Activated T-helper 1 cell treated with anti-CD3 and anti-CD28 coated beads, Interleukin-12 subunit alpha, Interleukin-12 subunit beta, Interleukin-2, Interleukin-4 antibody, amounts not matched to agents 30 ng/mL and 10 ng/mL and 1 ng/mL, durations not matched to agents 14 hours and 24 hours and 36 hours (primary cell): ENCODE measurements around the gene LTBP1. TPM values are rescaled to one million over a fixed set of nuclear protein-coding genes. Genes with fewer than 3 reads are reported as not detected.

Experiments
- DNase-seq: peaks from one replicate; pipeline ENCODE4 v3.0.0; 2021; ENCODE audit warnings: low spot score
- H3K27ac Mint-ChIP-seq: one replicate; pipeline ENCODE4 v1.8.0; 2021; ENCODE audit warnings: mild to moderate bottlenecking, mixed read lengths
- H3K27me3 Mint-ChIP-seq: one replicate; pipeline ENCODE4 v1.8.0; 2022; ENCODE audit warnings: mild to moderate bottlenecking, moderate library complexity, mixed read lengths; ENCODE audit not compliant: insufficient read depth
- H3K36me3 Mint-ChIP-seq: one replicate; pipeline ENCODE4 v1.8.0; 2021; ENCODE audit warnings: low read depth, mixed read lengths
- H3K4me1 Mint-ChIP-seq: one replicate; pipeline ENCODE4 v1.8.0; 2021; ENCODE audit warnings: low read depth, mixed read lengths
- H3K4me3 Mint-ChIP-seq: one replicate; pipeline ENCODE4 v1.8.0; 2021; ENCODE audit warnings: mild to moderate bottlenecking, moderate library complexity, mixed read lengths
- H3K9me3 Mint-ChIP-seq: one replicate; pipeline ENCODE4 v1.8.0; 2021; ENCODE audit warnings: mixed read lengths
- intact Hi-C: fragments of 100-400 bp; cut with micrococcal nuclease; formaldehyde crosslinking; loops from one replicate; pipeline ENCODE4 v1.15.1; 2024
- total RNA-seq: library from RNA; stranded (reverse); gene quantifications from 2 replicates; pipeline ENCODE4 v1.2.3, GENCODE V29; 2022

The LTBP1 gene
- total RNA-seq, 1 donor from 2014 or later, result 0.26 TPM

GRCh38 chr2:32937602-32938448 is 8.9 kb upstream of the LTBP1 start:
- intact Hi-C loops, result no loop called here
- H3K4me3 Mint-ChIP-seq, result no peak overlapping the region
- DNase-seq, result no peak
- H3K27ac Mint-ChIP-seq, result no peak overlapping the region
- H3K36me3 Mint-ChIP-seq, result no peaks in the 10 kb centered on the region
- H3K9me3 Mint-ChIP-seq, result no peaks in the 10 kb centered on the region
- H3K27me3 Mint-ChIP-seq, result peaks cover 26% of the 10 kb centered on the region
- no peaks in the 10 kb centered on the region for H3K4me1 Mint-ChIP-seq

GRCh38 chr2:32938934-32939333 is 7.8 kb upstream of the LTBP1 start:
- no peaks in the 10 kb centered on the region for H3K9me3 Mint-ChIP-seq
- H3K27ac Mint-ChIP-seq, result no peak overlapping the region
- H3K4me1 Mint-ChIP-seq, result no peaks in the 10 kb centered on the region
- no peaks in the 10 kb centered on the region for H3K36me3 Mint-ChIP-seq
- no peak for DNase-seq
- peaks cover 26% of the 10 kb centered on the region for H3K27me3 Mint-ChIP-seq
- intact Hi-C loops, result no loop called here
- H3K4me3 Mint-ChIP-seq, result no peak overlapping the region

- intact Hi-C loops, result no loop called here
- Mint-ChIP-seq H3K27me3 (peaks cover 29% of the 10 kb centered on the region), H3K4me3 (no peak overlapping the region), H3K36me3 (no peaks in the 10 kb centered on the region), H3K9me3 (no peaks in the 10 kb centered on the region), H3K27ac (no peak overlapping the region), H3K4me1 (no peaks in the 10 kb centered on the region)
- DNase-seq, result no peak
These were observed 6.3 kb upstream of the LTBP1 start for GRCh38 chr2:32940316-32940997.

- no peak overlapping the region for H3K27ac Mint-ChIP-seq
- no peak for DNase-seq
- no peaks in the 10 kb centered on the region for H3K4me1 Mint-ChIP-seq
- H3K27me3 Mint-ChIP-seq, result peaks cover 28% of the 10 kb centered on the region
- no peaks in the 10 kb centered on the region for H3K9me3 Mint-ChIP-seq
- intact Hi-C loops, result no loop called here
- H3K4me3 Mint-ChIP-seq, result no peak overlapping the region
- H3K36me3 Mint-ChIP-seq, result no peaks in the 10 kb centered on the region
These were observed 4.6 kb upstream of the LTBP1 start for GRCh38 chr2:32941944-32942690.

- Mint-ChIP-seq H3K27ac (no peak overlapping the region), H3K4me3 (no peak overlapping the region), H3K4me1 (no peaks in the 10 kb centered on the region), H3K27me3 (peaks cover 24% of the 10 kb centered on the region), H3K36me3 (no peaks in the 10 kb centered on the region), H3K9me3 (no peaks in the 10 kb centered on the region)
- intact Hi-C loops, result no loop called here
- no peak for DNase-seq
These were observed 3.8 kb upstream of the LTBP1 start for GRCh38 chr2:32942793-32943485.

- no peak for DNase-seq
- no peak overlapping the region for H3K27ac Mint-ChIP-seq
- H3K4me3 Mint-ChIP-seq, result no peak overlapping the region
- H3K36me3 Mint-ChIP-seq, result no peaks in the 10 kb centered on the region
- peaks cover 33% of the 10 kb centered on the region for H3K27me3 Mint-ChIP-seq
- intact Hi-C loops, result loop anchor here (2.0 to 5.0 kb wide), 3 partner anchors 318 to 427 kb away; no protein-coding TSS in a partner anchor
- no peaks in the 10 kb centered on the region for H3K4me1 Mint-ChIP-seq
- H3K9me3 Mint-ChIP-seq, result no peaks in the 10 kb centered on the region
These were observed 1.5 kb upstream of the LTBP1 start for GRCh38 chr2:32945286-32945685.

- Mint-ChIP-seq H3K27me3 (peaks cover 30% of the 10 kb centered on the region), H3K9me3 (no peaks in the 10 kb centered on the region), H3K36me3 (no peaks in the 10 kb centered on the region), H3K4me3 (no peak overlapping the region), H3K4me1 (peaks cover 3% of the 10 kb centered on the region), H3K27ac (no peak overlapping the region)
- no peak for DNase-seq
- intact Hi-C loops, result loop anchor here (2.0 to 5.0 kb wide), 4 partner anchors 174 to 652 kb away; partner anchors contain the start of gene FAM98A
These were observed 327 bp downstream of the LTBP1 start for GRCh38 chr2:32947076-32947483.

- Mint-ChIP-seq H3K4me1 (peaks cover 3% of the 10 kb centered on the region), H3K36me3 (no peaks in the 10 kb centered on the region), H3K27me3 (peaks cover 29% of the 10 kb centered on the region), H3K9me3 (no peaks in the 10 kb centered on the region), H3K4me3 (peak overlapping the region; percentile 76), H3K27ac (no peak overlapping the region)
- intact Hi-C loops, result loop anchor here (2.0 to 5.0 kb wide), 4 partner anchors 175 to 651 kb away; partner anchors contain the start of gene FAM98A
- peak; percentile 20 for DNase-seq
These were observed 861 bp downstream of the LTBP1 start for GRCh38 chr2:32947484-32948143.

GRCh38 chr2:32948266-32948665 is 1.5 kb downstream of the LTBP1 start:
- no peak overlapping the region for H3K27ac Mint-ChIP-seq
- DNase-seq, result no peak
- intact Hi-C loops, result loop anchor here (5.0 kb wide), 2 partner anchors 374 to 424 kb away; no protein-coding TSS in a partner anchor
- peak overlapping the region; percentile 76 for H3K4me3 Mint-ChIP-seq
- peaks cover 3% of the 10 kb centered on the region for H3K4me1 Mint-ChIP-seq
- no peaks in the 10 kb centered on the region for H3K9me3 Mint-ChIP-seq
- no peaks in the 10 kb centered on the region for H3K36me3 Mint-ChIP-seq
- H3K27me3 Mint-ChIP-seq, result peaks cover 31% of the 10 kb centered on the region

- Mint-ChIP-seq H3K36me3 (no peaks in the 10 kb centered on the region), H3K27ac (no peak overlapping the region), H3K9me3 (no peaks in the 10 kb centered on the region), H3K4me1 (peaks cover 3% of the 10 kb centered on the region), H3K27me3 (peaks cover 32% of the 10 kb centered on the region), H3K4me3 (peak overlapping the region; percentile 76)
- no peak for DNase-seq
- intact Hi-C loops, result loop anchor here (5.0 kb wide), 2 partner anchors 373 to 423 kb away; no protein-coding TSS in a partner anchor
These were observed 2.5 kb downstream of the LTBP1 start for GRCh38 chr2:32949260-32949659.

- Mint-ChIP-seq H3K4me1 (peaks cover 3% of the 10 kb centered on the region), H3K4me3 (no peak overlapping the region), H3K36me3 (no peaks in the 10 kb centered on the region), H3K27ac (no peak overlapping the region), H3K9me3 (no peaks in the 10 kb centered on the region), H3K27me3 (peaks cover 22% of the 10 kb centered on the region)
- no peak for DNase-seq
- intact Hi-C loops, result no loop called here
These were observed 4.9 kb downstream of the LTBP1 start for GRCh38 chr2:32951672-32952071.
